ENCODE results near the gene FOXK2.
"Not testable (repeated sequence)": the region's sequence is repeated elsewhere in the genome, so short reads cannot be mapped to it uniquely, and the experiment has no call there.

The FOXK2 gene

GRCh38 chr17:82585935-82586575, 66.5 kb downstream of the FOXK2 start:
- not testable (repeated sequence) for H3K27ac ChIP-seq (ENCODE audit: low read depth, low read length); H3K27me3 ChIP-seq (ENCODE audit: insufficient read depth, low read length); H3K9me3 ChIP-seq (ENCODE audit: insufficient read depth, low read depth, low read length); H3K4me3 ChIP-seq (ENCODE audit: low read length); H3K9ac ChIP-seq (ENCODE audit: low read depth, low read length); H3K4me1 ChIP-seq (ENCODE audit: insufficient read depth, low read length)
- H3K36me3 ChIP-seq (ENCODE audit: insufficient read depth, low read length) = peaks cover 71% of the 10 kb centered on the region
- 92% methylated on average over 23 of the region's 23 CpGs for WGBS

GRCh38 chr17:82586576-82587233, 67.2 kb downstream of the FOXK2 start:
- H3K4me3 ChIP-seq (ENCODE audit: low read length) = no peak overlapping the region
- H3K9ac ChIP-seq (ENCODE audit: low read depth, low read length) = no peak overlapping the region
- H3K9me3 ChIP-seq (ENCODE audit: insufficient read depth, low read depth, low read length) = no peaks in the 10 kb centered on the region
- H3K27me3 ChIP-seq (ENCODE audit: insufficient read depth, low read length) = no peaks in the 10 kb centered on the region
- no peak overlapping the region for H3K27ac ChIP-seq (ENCODE audit: low read depth, low read length)
- peaks cover 73% of the 10 kb centered on the region for H3K36me3 ChIP-seq (ENCODE audit: insufficient read depth, low read length)
- WGBS = 95% methylated on average over 19 of the region's 21 CpGs
- no peaks in the 10 kb centered on the region for H3K4me1 ChIP-seq (ENCODE audit: insufficient read depth, low read length)

DNA sequence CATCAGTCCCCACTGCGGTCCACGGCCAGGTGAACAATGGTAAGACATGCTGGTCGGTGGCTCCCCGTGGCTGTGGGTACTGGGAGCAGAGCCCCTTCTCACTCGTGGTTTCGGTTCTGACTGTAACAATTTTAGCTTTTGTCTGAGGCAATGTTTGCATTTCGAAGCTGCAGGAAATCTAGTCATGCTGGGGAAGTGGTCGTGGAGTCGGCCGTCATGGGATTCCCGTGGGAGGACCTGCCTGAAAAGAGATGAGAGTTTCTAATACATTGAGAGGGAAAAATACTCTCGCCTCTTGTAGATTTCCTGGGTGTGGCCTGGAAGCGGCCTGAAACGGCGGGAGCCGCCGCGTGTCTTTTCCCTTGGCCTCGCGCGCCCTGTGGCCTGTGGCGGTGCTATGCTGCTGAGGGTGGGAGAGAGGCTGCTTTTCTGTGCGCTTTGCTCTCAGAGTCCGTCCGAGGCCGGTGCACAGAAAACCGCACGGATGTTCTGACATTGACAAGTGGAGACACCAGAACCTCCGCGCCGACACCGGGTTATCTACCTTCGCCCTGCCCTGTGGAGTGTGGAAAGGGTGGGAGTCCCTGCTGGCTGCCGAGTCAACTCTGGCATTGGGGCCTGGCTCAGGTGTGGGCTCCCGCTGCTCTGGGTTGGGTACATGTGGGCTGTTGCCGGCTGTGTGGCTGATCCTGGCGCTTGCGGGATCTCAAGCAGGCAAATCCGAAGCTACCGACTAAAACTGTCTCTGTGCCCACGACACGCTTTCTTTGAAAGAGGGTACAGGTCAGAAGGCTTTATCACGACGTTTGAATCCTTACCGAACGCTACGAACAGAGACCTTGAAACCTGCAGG, 67.9 kb downstream of the FOXK2 start:
- Histone ChIP-seq H3K9me3 (ENCODE audit: insufficient read depth, low read depth, low read length) (no peaks in the 10 kb centered on the region), H3K4me1 (ENCODE audit: insufficient read depth, low read length) (no peaks in the 10 kb centered on the region), H3K36me3 (ENCODE audit: insufficient read depth, low read length) (peaks cover 65% of the 10 kb centered on the region), H3K27ac (ENCODE audit: low read depth, low read length) (no peak overlapping the region), H3K4me3 (ENCODE audit: low read length) (no peak overlapping the region), H3K9ac (ENCODE audit: low read depth, low read length) (no peak overlapping the region), H3K27me3 (ENCODE audit: insufficient read depth, low read length) (no peaks in the 10 kb centered on the region)
- WGBS = 94% methylated on average over 47 of the region's 47 CpGs

GRCh38 chr17:82588266-82589175, 69.0 kb downstream of the FOXK2 start:
- no peaks in the 10 kb centered on the region for H3K9me3 ChIP-seq (ENCODE audit: insufficient read depth, low read depth, low read length)
- no peaks in the 10 kb centered on the region for H3K27me3 ChIP-seq (ENCODE audit: insufficient read depth, low read length)
- peaks cover 58% of the 10 kb centered on the region for H3K36me3 ChIP-seq (ENCODE audit: insufficient read depth, low read length)
- H3K4me1 ChIP-seq (ENCODE audit: insufficient read depth, low read length) = peaks cover 3% of the 10 kb centered on the region; the same call in 1 of the 2 replicates
- WGBS = 94% methylated on average over 22 of the region's 27 CpGs
- H3K9ac ChIP-seq (ENCODE audit: low read depth, low read length) = no peak overlapping the region
- H3K4me3 ChIP-seq (ENCODE audit: low read length) = no peak overlapping the region
- no peak overlapping the region for H3K27ac ChIP-seq (ENCODE audit: low read depth, low read length)

- H3K27ac ChIP-seq (ENCODE audit: low read depth, low read length) = no peak overlapping the region
- H3K9me3 ChIP-seq (ENCODE audit: insufficient read depth, low read depth, low read length) = no peaks in the 10 kb centered on the region
- H3K4me1 ChIP-seq (ENCODE audit: insufficient read depth, low read length) = peaks cover 5% of the 10 kb centered on the region; the same call in 1 of the 2 replicates
- 92% methylated on average over 6 of the region's 6 CpGs for WGBS
- H3K36me3 ChIP-seq (ENCODE audit: insufficient read depth, low read length) = peaks cover 52% of the 10 kb centered on the region
- H3K27me3 ChIP-seq (ENCODE audit: insufficient read depth, low read length) = no peaks in the 10 kb centered on the region
- H3K4me3 ChIP-seq (ENCODE audit: low read length) = no peak overlapping the region
- H3K9ac ChIP-seq (ENCODE audit: low read depth, low read length) = no peak overlapping the region
These were observed 70.3 kb downstream of the FOXK2 start for GRCh38 chr17:82589851-82590180.

GRCh38 chr17:82590216-82590615, 70.7 kb downstream of the FOXK2 start:
- Histone ChIP-seq H3K4me1 (ENCODE audit: insufficient read depth, low read length) (peaks cover 5% of the 10 kb centered on the region; the same call in 1 of the 2 replicates), H3K27me3 (ENCODE audit: insufficient read depth, low read length) (no peaks in the 10 kb centered on the region), H3K27ac (ENCODE audit: low read depth, low read length) (no peak overlapping the region), H3K9ac (ENCODE audit: low read depth, low read length) (no peak overlapping the region), H3K4me3 (ENCODE audit: low read length) (no peak overlapping the region), H3K9me3 (ENCODE audit: insufficient read depth, low read depth, low read length) (no peaks in the 10 kb centered on the region), H3K36me3 (ENCODE audit: insufficient read depth, low read length) (peaks cover 52% of the 10 kb centered on the region)
- WGBS = 95% methylated on average over 6 of the region's 6 CpGs

- H3K36me3 ChIP-seq (ENCODE audit: insufficient read depth, low read length) = peaks cover 52% of the 10 kb centered on the region
- WGBS = 92% methylated on average over 17 of the region's 17 CpGs
These were observed 71.5 kb downstream of the FOXK2 start for GRCh38 chr17:82590881-82591539.

DNA sequence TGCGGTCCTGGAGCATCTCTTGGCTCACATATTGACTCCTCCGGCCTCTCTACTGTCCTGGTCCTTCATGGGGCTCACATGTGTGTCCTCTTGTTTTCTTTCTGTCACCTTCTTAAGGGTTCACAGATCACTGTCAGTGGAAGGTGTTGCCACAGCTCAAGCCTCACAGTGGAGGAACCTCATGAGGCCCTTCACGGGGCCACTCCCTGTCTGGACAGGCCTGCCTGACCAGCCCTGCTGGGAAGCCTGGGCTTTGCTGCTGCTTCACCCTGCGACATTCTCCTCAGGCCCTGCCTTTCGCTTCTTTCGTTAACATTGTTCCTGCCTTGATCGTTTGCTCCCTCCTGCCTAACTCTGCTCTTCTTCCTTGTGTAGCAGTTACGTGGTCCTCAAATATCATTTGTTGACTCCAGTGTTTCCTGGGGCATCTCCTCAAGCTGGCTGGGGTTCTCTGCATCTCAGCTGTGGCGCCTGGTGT, 72.8 kb downstream of the FOXK2 start:
- H3K36me3 ChIP-seq (ENCODE audit: insufficient read depth, low read length) = peaks cover 58% of the 10 kb centered on the region
- no peaks in the 10 kb centered on the region for H3K9me3 ChIP-seq (ENCODE audit: insufficient read depth, low read depth, low read length)
- H3K27me3 ChIP-seq (ENCODE audit: insufficient read depth, low read length) = no peaks in the 10 kb centered on the region
- H3K4me1 ChIP-seq (ENCODE audit: insufficient read depth, low read length) = peaks cover 5% of the 10 kb centered on the region; the same call in 1 of the 2 replicates
- H3K9ac ChIP-seq (ENCODE audit: low read depth, low read length) = no peak overlapping the region
- peak overlapping the region; percentile 66 for H3K27ac ChIP-seq (ENCODE audit: low read depth, low read length)
- 89% methylated on average over 9 of the region's 9 CpGs for WGBS
- H3K4me3 ChIP-seq (ENCODE audit: low read length) = no peak overlapping the region

More at GRCh38 chr17:82590881-82591539, 71.5 kb downstream of the FOXK2 start:
- peaks cover 5% of the 10 kb centered on the region; the same call in 1 of the 2 replicates for H3K4me1 ChIP-seq (ENCODE audit: insufficient read depth, low read length)
- H3K27ac ChIP-seq (ENCODE audit: low read depth, low read length) = no peak overlapping the region
- no peak overlapping the region for H3K4me3 ChIP-seq (ENCODE audit: low read length)
- no peaks in the 10 kb centered on the region for H3K27me3 ChIP-seq (ENCODE audit: insufficient read depth, low read length)
- H3K9ac ChIP-seq (ENCODE audit: low read depth, low read length) = no peak overlapping the region
- H3K9me3 ChIP-seq (ENCODE audit: insufficient read depth, low read depth, low read length) = no peaks in the 10 kb centered on the region

GRCh38 chr17:82592767-82593589, 73.4 kb downstream of the FOXK2 start:
- 42% methylated on average over 29 of the region's 29 CpGs for WGBS
- no peaks in the 10 kb centered on the region for H3K27me3 ChIP-seq (ENCODE audit: insufficient read depth, low read length)
- no peaks in the 10 kb centered on the region for H3K9me3 ChIP-seq (ENCODE audit: insufficient read depth, low read depth, low read length)
- peaks cover 5% of the 10 kb centered on the region; the same call in 1 of the 2 replicates for H3K4me1 ChIP-seq (ENCODE audit: insufficient read depth, low read length)
- H3K4me3 ChIP-seq (ENCODE audit: low read length) = peak overlapping the region; percentile 45
- H3K27ac ChIP-seq (ENCODE audit: low read depth, low read length) = peak overlapping the region; percentile 79
- H3K36me3 ChIP-seq (ENCODE audit: insufficient read depth, low read length) = peaks cover 55% of the 10 kb centered on the region
- H3K9ac ChIP-seq (ENCODE audit: low read depth, low read length) = peak overlapping the region; percentile 28; the same call in 1 of the 2 replicates
